Hypothalamus (tissue), 51 donors: ENCODE results near the gene VWC2.
"Not testable (repeated sequence)": the region's sequence is repeated elsewhere in the genome, so short reads cannot be mapped to it uniquely, and the experiment has no call there.

Source experiments
- DNase-seq, 51 donors: peaks; one replicate each; lab custom pipeline; 2025; lab: John Stamatoyannopoulos, UW

Gene VWC2

DNA sequence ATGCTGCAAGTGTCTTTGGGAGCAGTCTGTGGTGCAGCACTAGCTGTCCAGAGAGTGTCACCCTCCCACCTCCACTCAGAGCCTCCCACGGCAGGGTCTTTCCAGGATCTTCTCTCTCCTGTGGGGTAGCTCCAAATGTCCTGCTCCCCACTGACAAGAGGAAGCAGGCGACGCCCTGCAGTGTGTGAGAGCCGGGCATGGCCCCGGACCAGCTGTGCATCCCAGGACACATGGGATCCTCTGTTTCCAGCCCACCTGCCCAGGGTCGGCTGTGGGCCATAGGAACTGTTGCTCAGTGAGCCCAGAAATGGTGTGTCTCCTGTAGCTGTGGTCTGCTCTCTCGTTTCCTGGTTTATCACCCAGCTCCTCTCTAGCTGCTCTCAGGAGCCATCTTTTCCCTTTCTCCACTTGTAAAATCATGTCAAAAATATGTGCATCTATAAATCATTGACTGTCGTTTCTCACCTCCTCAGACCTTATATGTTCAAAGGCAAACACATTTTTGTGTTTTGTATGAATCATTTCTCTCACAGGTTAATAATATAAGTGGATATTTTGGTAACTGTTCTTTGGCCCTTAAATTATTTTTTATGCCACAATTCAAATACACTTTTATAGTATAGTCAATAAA is 74.9 kb downstream of the VWC2 start:
- no peak for DNase-seq

DNA sequence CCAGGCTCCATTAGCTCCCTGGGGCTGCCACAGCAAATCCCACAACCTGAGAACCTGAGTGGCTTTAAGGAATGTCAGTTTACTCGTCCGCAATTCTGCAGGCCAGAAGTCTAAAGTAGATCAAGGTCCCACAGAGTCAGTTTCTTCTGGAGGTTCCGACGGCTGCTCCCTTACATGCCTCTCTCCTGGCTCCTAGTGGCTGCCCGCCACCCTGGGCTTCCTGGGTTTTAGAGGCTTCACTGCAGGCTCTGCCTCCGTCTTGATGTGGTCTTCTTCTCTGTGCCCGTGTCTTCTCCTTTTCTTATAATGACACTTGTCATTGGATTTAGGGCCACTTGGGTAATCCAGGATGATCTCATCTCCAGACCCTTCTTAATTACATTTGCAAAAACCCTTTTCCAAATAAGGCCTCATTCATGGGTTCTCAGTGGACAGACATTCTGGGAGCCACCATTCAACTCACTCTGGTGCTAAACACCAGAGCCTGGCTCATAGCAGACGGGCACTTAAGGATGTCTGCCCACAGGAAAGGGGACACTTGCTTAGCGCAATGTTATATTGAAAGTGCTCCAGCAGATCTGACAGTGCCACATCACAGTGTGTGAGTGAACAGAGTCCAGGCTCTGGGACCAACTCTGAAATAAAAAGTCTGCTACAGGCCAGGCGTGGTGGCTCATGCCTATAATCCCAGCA is 77.6 kb downstream of the VWC2 start:
- DNase-seq: no peak

DNA sequence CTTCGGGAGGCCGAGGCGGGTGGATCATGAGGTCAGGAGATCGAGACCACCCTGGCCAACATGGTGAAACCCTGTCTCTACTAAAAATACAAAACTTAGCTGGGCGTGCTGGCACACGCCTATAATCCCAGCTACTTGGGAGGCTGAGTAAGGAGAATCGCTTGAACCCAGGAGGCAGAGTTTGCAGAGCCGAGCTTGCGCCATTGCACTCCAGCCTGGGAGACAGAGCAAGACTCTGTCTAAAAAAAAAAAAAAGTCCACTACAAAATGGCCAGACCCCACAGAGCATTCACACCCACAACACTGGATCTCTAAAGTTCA is 78.1 kb downstream of the VWC2 start:
- DNase-seq: not testable (repeated sequence)

DNA sequence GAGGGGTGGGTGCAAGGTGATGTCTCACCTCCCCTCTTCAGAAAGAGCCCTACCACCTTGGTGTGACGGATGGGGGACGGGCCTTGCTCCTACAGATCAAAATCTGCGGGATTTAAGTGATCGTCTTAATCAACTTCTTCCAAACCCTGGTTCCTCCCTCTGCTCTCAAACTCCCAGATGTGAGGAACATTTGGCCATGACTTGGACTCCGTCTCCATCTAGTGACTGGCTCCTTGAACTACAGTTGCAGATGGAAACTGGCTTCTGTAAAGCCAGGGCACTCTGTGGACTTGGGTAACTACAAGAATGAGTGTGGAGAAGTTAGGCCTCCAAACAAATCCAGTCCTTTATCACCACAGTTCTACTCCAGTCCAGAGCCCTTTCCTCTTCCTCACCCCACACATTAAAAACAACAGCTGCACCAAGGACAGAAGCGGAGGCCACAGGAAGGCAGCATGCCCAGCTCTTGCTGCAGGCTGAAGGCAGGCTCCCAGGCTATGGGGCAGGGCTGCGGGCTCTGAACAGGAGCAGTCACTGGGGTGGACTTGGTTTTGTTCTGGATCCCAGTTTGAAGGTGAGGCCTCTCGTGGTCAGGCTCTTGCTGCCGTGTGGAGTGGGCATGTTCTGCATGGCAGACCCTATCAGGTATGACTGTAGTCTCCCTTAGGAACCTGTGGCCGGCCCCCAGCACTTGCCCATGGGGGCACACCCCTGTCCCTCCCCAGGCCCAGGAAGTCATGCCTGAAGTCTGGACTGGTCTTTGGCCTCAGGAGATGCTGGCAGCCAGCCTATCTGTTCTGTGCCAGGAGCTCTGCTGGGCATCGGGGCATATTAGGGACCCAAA is 79.4 kb downstream of the VWC2 start:
- DNase-seq: peak in 25 of 51 donors; percentile 4 to 72 (median 19)

DNA sequence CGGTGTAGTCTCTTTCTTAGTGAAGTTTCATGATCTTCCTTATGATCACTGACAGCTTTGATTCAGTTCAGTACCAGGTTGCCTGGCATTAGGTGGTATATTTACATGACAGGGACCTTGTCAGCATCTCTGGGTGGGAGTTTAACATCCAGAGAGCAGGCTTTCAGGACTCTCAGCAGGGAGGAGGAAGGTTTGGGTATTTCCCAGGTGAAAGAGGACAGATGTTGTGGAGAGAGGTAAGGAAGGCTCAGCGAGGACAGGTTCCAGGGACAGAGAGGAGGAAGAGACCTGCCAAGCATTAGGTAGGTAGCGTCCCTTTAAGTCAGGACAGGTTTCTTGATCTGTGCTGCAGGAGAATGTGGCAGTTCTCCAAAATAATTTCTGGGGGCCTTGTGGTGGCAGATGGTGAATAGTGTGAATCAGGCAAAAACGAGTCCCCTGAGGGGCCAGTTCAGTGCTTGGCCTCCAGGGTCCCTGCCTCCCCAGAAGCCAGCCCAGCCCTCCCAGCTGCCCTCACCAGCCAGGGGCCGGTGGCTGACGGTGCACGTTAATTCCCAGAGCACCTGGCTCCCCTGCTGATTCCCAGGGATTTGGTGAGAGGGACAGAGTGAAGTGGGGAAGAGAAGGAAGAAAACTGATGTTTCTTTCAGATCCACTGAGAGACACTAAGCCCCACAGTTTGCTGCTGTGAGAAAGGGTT is 82.0 kb downstream of the VWC2 start:
- DNase-seq: no peak

DNA sequence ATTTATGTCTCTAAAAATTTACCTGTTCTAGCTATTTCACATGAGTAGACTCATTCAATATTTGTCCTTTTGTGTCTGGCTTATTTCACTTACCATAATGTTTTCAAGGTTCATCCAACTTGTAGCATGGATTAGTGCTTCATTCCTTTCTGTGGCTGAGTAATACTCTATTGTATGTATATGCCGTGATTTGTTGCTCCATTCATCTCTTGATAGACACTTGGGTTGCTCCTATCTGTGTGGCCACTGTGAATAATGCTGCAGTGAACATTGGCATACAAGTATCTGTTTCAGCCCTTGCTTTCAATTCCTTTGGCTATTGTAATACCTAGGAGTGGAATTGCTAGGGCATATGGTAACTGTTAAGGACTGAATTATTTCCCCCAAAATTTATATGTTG is 86.9 kb downstream of the VWC2 start:
- no peak for DNase-seq

DNA sequence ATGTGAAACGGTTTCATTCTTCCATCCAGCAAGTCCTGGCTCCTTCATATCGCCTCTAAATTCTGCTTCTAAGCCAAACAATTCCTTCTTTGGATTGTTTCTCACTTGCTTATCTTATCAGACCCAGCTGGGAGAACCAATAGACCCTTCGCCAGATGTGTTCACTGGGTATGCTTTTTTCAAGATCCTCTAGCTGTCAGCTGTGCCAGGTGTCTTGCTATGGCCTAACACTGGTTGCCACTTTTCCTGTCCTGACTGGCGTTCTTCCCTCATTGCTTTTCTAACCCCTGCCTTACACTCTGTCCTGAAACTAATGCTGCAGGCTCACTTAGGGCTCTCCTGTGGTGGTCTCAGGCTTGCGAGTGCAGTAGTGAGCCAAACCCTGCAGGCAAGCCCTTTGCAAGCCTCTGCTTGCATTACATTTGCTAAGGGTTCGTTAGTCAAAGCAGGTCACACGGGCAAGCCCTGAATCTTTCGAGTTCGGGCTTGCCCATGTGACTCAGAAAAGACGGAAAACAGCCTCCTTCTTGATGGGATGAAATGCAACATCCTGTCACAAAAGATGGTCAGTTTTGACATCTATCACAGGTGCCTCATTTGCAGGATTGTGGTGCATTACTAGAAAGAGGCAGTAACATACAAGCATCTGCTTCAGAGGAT is 92.8 kb downstream of the VWC2 start:
- no peak for DNase-seq

DNA sequence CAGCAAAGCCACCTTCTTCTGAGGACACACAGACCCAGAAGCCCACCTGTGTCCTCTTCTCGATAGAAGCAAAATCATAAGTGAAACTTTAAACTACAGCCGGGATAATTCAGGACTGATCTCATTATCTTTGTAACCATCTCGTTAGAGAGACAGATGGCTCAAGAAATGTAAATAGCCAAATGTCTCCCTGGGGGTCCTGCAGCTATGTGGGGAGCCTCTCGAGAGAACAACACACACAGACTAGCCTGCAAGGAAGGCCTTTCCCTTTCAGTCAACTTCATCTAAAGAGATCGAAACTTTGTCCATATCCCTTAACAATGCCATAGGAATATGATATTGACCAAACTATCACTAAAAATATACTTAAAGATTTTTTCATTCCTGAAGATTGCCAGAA is 93.5 kb downstream of the VWC2 start:
- DNase-seq: no peak

DNA sequence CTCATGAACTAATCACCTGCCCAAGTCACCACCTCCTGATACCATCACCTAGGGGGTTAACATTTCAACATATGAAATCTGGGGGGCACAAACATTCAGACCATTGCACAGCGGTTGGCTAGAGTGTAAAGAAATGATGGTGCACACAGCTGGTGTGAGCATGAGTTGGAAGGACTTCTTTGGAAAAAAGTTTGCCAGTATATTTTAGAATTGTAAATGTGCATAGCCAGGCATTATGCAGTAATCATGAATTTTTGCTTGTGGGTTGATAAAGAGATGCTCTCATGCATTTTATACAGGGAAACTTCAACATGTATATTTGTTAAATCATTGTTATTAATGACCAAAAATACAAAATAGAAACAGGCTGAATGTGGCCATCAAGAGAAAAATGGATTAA is 100.0 kb downstream of the VWC2 start:
- no peak for DNase-seq

DNA sequence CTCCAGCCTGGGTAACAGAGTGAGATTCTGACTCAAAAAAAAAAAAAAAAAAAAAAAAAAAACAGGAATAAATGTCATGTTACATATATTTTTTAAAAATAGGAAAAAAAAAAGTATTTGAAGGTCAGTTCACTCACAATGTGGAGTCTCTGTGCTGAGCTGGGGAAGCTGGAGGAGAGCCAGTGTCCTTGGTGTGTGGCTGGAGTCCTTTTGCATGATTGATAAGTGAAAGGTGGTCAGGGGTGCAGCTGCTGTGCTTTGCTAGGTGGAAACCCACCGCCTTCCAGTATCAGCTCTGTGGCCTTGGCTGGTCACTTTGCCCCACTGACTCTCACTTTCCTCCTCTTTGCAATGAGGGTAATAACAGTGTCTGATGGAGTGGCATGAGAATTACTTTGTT is 101.9 kb downstream of the VWC2 start:
- DNase-seq: no peak

DNA sequence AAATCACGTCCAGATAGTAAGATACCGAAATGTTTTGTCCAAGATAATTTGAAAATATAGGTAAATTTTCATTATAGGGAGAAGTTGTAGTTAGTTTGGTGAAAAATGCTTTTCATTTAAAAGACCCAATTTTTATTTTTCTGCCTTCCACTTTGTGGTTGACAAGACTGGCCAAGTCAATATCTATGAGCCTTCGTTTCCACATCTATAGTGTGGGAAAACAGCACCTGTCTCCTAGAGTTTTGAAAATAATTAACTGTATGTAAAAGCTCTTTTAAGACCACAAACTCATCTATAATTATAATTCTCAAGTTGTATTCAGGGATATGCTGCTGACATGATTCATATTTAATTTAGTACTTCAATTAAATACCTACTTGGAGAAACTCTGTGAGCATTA is 102.8 kb downstream of the VWC2 start:
- no peak for DNase-seq

DNA sequence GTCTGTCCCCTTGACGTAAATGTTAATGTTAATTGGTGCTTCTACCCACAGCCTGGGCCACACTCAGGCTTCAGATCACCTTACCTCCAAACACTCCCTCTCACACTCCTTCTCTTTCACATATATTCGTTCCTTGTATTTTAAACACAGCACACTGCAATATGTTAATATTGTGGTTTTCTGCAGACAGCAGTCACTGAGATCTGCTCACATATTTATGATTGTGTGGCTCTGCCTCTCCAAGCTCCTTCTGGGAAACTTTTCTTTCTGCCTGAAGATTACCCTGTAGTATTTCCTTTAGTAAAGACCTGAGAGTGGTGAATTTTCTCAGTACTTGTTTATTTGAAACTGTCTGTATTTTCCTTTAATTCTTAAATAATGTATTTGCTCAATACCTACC is 104.7 kb downstream of the VWC2 start:
- no peak for DNase-seq

DNA sequence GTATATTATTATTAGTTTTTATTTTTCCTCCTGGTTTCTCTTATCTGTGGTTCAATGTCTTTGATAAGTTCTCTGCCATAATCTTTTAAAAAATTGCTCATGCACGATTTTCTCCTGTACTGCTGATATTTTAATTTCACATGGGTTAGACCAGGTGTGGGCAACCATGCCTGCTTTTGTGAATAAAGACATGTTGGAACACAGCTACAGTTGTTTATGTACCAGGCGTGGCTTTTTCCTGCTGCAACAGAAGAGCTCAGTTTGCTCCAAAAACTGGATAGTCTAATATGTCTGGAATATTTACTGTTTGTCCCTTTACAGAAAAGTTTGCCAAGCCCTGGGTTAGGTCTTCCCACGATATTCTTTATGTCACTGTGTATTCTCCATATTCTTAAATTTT is 105.2 kb downstream of the VWC2 start:
- no peak for DNase-seq

DNA sequence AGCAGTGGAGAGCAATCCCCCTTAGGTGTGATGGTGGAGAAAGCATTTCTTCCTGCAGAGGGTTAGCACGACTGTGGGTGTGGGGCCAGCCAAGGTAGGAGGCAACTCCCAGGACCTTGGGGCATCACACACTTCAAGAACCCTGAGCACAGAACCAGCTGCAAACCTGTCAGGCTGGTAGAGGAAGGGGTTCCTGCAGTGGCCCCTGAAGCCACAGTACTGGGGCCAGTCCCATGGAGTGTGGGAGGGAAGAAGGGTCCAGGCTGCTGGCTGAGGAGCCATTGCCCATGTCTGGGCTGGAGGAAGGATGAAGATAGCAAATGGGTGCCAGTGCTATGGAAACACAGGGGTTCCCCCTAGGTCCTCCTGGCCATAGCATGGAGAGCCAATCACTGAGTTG is 110.5 kb downstream of the VWC2 start:
- DNase-seq: no peak

DNA sequence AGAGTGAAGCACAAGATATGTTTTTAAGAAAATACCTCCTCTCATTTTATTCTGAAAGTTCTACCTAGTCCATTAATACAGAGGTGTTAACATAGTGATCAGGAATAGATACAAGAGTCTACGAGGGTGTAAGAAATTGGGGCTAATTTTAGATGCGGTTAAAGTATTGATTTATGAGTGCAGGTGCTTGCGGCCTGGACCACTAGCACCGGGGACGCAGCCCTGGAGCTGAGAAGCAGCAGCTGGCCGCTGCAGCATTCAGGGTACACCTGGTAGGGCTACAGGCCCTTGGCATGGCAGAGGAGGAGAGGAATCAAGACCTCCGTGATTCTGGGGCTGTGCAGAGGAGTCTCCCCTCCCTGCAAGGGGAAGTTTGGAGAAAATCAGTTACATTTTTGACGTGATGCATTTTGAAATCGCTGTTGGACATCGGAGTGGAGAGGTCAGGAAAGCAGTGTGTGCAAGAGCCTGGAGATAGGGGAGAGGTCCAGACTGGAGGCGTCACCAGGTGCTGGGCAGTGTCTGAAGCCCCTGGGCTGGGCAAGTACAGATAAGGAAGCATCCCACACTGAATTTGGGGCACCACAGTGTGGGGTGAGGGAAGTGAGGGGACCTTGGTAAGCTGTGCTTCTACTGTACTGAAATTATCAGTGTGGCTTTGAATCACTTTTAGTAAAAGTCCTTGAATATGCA is 112.3 kb downstream of the VWC2 start:
- DNase-seq: no peak

DNA sequence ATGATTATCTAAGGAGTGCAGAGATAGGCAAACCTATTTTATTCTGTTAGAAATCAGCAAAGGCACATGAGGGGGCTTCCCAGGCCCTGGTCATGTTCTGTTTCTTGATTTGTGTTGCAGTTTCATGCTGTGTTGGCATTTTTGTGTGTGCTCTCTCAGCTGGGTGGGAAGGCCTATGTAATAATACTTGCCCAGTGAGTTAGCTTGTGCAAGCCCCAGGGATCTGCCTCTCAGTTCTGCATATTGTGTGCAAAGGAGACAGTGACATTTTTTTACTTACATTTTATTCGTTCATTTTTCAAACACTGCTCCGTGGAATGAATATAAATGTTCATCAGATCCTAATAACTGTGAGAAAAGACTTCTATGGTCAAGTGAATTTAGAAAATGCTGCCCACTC is 119.0 kb downstream of the VWC2 start:
- DNase-seq: no peak

DNA sequence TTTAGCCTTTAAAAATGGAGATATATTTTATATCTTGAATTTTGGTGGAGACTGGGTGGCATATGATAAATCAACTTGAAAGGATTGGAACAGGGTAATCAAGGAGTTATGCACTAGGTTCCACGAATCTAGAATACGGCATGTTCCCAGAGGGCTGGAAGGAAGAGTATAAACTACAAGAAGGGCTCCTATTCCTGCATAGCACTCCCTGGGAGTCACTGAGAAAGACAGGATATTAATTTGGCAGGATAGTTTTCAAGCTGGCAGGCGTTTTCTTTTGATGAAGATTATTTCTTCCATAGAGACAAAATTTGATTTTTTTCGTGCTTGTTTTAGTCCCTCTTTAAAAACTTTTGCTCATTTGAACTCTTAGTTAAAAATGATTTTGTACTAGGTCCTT is 119.7 kb downstream of the VWC2 start:
- no peak for DNase-seq

DNA sequence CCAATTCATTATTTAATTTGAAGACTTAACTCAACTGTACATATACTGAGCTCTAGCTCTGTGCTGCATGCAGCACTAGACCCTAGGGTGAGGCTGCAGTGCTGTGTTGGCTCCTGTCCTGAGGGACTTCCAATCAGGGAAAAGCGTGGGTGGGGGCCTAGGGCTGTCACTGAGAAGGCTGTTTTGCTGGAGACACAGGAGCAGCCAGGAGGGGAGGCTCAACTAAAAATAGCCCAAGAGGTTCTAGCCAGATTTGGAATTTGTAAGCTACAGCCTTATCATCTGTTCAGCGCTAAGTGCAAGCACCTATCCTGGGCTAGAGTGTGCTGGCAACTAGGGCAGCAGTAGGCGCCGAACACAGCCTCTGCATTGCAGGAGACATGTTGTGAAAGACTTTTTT is 121.1 kb downstream of the VWC2 start:
- no peak for DNase-seq

DNA sequence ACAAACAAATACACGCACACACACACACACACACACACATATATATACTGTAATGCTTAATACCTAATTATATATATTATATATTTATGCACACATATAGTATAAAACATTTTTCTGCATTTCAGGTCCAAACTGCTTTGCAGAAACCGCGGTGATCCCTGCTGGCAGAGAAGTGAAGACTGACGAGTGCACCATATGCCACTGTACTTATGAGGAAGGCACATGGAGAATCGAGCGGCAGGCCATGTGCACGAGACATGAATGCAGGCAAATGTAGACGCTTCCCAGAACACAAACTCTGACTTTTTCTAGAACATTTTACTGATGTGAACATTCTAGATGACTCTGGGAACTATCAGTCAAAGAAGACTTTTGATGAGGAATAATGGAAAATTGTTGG is 138.5 kb downstream of the VWC2 start:
- no peak for DNase-seq

DNA sequence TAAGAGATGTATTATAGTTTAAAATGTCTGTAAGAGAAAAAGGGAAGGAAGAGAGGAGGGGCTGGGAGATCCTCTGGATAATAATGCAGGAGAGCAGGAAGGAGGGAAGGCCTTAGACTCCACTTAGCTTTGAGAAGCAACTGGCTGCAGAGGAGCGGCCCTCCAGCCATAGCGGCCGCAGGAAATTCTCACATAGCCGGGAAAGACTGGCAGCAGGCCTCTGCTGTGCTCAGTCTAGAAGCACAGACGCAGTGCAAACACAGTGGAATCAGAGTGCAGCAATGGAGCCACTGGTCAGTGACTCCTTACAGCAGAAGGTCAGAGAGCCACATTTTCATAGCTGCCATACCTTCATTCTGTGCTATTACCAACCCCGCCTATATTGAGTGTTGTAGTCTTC is 153.3 kb downstream of the VWC2 start:
- DNase-seq: no peak
